NCI-H2196 (cell line): ENCODE data around the gene VANGL1.
"Not testable (repeated sequence)": the region's sequence is repeated elsewhere in the genome, so short reads cannot be mapped to it uniquely, and the experiment has no call there.

Experiments
- DNase-seq: peaks from one replicate; lab custom pipeline; 2025; ENCODE audit not compliant: unreplicated experiment; lab: John Stamatoyannopoulos, UW

Gene VANGL1

DNA sequence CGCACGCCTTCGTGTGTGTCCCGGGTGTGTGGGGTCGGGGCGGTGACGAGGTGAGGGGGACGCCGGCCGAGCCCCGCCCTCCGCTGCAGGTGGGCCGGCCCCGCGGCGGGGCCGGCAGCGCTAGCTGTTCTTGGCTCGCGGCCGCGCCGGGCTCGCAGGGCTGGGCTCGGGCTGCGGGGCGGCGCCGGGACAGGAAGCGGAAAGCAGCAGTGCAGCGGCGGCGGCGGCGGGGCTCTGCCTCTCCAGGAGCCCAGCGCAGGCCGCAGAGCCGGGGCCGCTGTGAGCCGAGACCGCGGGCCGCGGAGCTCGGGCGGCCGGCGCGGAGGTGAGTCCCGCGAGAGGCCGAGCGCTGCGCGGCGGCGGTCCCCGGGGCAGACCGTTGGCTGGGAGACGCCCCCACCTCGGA is at the start of gene VANGL1:
VANGL1 (plus strand) TSS at position 209 of the 406 bp plus-strand sequence. CDS start 9,444 bp downstream, outside the sequence.
- DNase-seq: peak; percentile 70

GRCh38 chr1:115592264-115592663 is 49.5 kb upstream of the VANGL1 start:
- DNase-seq: no peak

DNA sequence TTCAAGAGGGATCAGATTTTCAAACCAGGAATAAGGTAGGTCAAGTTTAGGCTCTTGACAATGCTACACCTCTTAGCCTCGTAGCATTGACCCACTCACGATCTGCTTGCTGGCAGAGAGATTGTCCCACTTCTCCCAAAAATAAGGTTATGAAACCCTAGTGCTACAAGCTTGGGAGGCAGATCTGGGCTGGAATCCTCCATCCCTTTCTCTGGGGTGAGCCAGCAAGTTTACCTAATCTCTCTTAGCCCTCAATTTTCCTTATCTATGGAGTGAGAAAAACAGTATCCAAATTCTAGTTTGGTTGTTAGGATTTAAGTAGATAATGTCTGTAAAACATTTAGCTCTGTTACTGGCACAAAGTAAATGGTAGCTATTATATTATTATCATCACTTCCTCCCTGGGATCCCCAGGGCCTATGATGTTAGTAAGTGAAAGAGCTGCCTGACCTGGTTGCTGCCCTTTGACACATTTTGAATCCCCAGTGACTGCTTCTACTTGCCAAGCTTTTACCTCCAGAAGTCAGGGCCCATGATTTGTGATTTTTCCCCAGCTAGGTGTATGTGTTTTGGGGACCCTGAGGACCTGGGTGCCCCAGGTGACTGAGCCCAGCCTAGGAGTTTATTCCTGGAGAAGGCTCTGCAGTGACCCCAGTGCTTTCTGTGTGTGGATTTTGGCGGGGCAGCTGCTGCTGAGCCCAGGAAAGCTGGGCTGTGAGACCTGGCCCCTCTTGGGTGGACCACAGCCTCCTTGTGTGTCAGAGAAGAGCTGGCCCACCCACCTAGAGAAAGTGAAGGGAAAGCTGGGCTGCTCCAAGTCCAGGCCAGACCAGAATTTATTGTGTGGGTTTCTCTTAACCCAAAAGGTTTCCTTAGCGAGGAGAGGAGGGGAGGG is 48.2 kb upstream of the VANGL1 start:
- DNase-seq: no peak

GRCh38 chr1:115594600-115594999 is 47.2 kb upstream of the VANGL1 start:
- no peak for DNase-seq

- peak; percentile 84 for DNase-seq
These were observed 46.3 kb upstream of the VANGL1 start for GRCh38 chr1:115595279-115596079.

GRCh38 chr1:115596080-115596780 is 45.5 kb upstream of the VANGL1 start:
- no peak for DNase-seq

GRCh38 chr1:115604508-115604907 is 37.3 kb upstream of the VANGL1 start:
- no peak for DNase-seq

DNA sequence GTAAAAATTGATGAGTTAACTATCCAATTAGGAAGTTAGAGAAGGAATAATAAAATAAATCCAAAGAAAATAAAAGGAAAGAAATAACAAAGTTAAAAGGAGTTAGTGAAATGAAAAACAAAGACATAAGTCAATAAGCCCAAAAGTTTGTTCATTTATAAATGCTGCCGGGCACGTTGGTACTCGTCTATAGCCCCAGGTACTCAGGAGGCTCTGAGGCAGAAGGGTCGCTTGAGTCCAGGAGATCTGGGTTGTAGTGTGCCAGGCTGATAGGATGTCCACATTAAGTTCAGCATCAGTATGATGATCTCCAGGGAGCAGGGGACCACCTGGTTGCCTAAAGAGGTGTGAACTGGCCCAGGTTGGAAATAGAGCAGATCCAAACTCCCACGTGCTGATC is 35.5 kb upstream of the VANGL1 start:
- no peak for DNase-seq

DNA sequence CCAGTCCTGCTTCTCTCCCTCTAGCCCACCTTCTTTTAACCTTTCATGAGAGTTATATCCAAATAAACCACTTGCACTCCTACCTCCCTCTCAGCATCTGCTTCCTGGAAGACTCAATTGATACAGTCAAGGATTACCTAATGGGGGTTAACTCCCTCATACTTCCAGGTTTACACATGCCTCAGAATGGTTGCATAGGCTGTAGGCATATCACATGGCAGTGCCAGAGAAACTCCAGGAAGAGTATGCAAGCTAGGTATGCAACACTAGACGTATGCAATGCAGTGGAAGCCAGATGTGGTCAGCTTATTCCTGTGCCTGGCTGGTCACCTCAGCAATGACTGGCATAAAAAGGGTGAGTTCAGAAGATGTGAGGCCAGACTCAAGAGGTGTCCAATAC is 32.7 kb upstream of the VANGL1 start:
- DNase-seq: no peak

DNA sequence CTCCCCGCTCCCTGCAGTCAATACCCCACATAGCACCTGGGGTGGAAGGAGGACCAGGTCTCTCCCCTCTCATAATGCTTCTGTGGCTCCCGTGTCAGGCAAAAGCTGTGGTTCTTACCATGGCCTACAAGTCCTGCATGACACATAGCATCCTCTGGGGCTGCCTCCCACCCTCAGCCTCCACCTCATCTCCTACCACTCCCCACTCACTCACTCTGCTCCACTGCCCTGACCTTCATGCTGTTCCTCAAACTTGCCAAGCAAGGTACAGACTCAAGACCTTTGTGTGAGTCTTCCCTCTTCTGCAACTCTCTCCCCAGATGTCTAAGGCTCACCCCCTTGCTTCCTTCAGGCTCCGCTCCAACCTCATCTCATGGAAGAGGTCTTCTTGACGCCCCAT is 28.0 kb upstream of the VANGL1 start:
- no peak for DNase-seq

DNA sequence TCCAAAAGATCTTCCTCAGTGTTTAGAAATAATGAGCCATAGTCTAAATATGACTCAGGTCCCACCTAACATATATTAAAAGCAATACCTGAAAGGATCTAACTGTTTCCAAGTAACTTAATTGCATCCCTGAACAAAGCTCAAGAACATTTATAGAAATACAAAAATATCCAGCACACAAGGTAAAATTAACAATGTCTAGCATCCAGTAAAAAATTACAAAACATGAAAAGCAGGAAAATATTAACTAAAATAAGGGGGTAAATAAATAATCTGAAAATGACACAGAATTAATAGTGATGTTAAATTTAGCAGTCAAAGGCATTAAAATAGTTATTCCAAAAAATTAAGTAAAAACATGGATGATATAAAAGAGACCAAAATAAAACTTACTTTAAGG is 21.3 kb upstream of the VANGL1 start:
- no peak for DNase-seq

GRCh38 chr1:115620950-115621349 is 20.8 kb upstream of the VANGL1 start:
- no peak for DNase-seq

- no peak for DNase-seq
These were observed 16.9 kb upstream of the VANGL1 start for GRCh38 chr1:115624859-115625258.

GRCh38 chr1:115630342-115630741 is 11.4 kb upstream of the VANGL1 start:
- DNase-seq: no peak

DNA sequence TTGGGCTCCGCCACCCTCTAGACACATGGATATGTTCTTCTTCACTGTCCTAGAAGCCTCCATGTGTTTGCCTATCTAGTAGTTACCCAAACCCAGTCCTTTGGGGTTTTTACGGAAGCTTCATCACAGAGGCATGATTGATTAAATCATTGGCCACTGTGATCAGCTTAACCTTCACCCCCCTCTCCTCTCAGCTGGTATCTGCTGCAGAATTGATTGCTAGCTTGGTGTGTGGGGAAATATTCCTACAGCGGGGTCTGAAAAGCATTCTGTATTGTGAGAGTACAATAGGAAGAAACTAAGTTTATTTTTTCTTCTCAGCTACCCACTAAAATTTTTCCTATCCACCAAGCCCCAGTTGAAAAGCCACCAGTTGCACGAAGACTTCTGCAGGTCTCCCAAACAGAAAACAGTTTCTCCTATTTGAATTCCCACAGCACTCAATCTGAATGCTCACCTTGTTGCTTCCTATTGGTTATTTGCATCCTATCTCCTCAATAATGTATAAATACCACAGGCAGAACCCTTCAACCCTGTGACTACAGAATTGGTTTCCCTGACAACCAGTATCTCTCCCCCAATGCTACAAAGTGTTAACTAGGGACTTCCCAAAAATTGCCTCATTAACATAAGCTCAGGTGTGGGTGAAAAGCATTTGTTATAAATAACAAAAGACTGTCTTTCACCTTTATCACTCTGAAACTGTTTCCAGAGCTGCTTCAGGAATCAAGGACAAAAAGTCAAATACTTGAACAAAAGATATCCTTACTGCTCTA is 9.3 kb upstream of the VANGL1 start:
- no peak for DNase-seq

DNA sequence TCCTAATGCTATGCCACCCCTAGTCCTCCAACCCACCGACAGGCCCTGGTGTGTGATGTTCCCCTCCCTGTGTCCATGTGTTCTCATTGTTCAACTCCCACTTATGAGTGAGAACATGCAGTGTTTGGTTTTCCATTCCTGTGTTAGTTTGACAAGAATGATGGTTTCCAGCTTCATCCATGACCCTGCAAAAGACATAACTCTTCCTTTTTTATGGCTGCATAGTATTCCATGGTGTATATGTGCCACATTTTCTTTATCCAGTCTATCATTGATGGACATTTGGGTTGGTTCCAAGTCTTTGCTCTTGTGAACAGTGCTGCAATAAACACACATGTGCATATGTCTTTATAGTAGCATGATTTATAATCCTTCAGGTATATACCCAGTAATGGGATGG is 8.2 kb upstream of the VANGL1 start:
- DNase-seq: not testable (repeated sequence)

DNA sequence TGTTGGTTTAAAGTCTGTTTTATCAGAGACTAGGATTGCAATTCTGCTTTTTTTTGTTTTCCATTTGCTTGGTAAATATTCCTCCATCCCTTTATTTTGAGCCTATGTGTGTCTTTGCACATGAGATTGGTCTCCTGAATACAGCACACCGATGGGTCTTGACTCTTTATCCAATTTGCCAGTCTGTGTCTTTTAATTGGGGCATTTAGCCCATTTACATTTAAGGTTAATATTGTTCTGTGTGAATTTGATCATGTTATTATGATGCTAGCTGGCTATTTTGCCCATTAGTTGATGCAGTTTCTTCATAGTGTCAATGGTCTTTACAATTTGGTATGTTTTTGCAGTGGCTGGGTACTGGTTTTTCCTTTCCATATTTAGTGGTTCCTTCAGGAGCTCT is 4.5 kb upstream of the VANGL1 start:
- DNase-seq: not testable (repeated sequence)

DNA sequence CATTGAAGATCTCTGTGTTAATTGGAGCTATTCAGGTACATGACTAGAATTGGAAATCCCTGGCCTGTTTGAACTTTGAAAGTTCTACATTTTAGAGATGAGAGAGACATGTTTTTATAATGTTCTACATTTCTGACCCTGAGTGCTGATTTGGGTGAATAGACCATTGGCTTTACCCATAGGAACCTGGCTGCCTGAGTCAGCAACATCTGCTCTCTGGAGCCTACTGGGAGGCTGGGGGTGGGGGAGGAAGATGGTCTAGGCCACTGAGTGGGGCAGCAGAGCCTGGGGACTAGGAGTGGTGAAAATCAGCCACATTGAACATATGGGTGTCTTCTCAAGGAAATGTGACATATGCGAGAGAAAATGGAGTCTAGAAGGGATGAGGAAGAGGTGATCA is 1.4 kb upstream of the VANGL1 start:
- no peak for DNase-seq

DNA sequence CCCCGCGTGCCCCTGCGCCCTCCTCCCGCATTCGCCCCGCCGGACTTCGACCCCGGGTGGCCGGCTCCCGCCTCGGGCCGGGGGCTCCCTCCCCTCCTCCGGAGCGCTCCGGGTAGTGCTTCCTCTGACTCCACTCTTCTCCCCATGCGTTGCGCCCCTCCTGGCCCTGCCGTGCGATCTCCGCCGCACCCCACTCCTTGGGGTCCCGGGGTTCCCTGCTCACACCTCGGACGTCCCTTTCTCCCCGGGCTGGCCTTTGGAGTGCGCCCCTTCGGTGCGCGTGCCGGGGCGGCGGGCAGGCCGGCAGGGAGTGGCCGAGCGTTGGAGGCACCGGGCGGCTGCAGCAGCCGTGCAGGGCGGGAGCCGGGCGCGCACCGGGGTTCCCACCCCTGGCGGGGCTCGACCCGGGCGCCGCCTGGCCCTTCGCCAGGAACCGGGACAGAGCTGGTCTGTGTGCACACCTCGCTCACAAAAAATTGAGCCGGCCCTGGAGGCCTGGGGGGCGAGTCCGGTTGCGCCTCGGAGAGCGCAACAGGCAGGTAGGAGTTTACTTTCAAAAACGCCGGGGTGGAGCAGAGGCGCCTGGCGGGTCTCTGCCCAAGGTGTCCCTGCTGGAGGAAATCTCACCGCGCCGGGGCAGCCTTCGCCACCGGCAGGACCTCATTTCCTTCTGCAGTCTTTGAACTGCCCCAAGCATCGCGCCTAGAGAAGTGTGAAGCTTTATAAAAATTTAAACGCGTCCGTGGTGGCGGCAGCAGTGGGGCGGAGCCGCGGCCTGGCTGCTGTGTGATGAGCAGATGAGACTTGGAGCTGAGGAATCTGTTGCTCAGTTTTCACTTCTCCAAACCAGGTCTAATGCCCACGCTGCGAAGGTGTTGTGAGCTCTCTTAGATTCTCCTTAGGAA is 650 bp downstream of the VANGL1 start:
- peak; percentile 23 for DNase-seq

- DNase-seq: no peak
These were observed 1.5 kb downstream of the VANGL1 start for GRCh38 chr1:115643225-115643624.
